Measurements from ENCODE around the gene CRYL1.

CRYL1 gene

DNA sequence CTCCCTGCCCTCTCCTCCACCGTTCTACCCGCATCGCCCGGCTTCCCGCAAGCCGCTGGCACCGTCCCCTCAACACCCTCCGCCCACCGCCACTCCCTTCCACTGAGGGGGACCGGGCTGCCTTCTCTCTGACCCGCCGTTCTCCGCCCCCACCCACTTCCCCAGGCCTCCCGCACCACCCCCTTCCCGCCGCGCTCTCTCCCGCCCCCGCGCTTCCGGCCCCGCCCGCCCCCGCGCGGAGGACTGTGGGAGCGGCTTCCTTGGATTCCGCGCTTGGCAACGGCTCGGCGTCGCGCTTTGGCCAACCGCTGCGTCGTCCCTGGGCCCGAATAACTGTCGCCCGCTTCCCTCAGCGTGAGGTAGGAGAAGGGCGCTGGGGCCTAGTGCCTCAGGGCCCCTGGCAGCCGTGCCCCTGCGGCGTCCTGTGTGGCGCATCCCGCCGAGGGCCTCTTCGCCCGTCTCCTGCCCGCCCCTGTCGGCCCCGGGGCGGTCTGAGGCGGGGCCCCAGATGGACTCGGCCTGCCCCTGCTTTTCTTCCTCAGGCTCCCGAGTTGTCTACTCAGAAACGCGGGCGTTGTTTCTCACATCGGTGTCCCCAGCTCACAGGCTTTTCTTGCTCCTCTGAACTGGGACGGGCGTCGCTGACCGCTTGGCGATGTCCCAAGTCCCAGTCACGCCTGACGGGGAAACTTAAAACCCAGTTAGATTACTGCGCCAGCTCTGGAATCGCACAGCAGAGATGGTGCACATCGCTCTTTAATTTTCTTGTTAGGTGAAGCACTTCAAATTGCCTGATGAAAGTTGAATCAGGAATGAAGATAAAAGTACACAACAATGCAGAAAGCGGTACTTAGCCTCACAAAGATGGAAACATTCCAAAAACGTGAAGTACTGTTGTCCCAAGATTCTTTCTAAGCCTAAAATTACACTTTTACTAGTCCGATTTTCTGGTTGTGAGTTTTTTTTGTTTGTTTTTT is 41.5 kb upstream of the CRYL1 start, which contains the start of gene IFT88:
IFT88 (plus strand) TSS at position 260 of the 977 bp plus-strand sequence. CDS start 7,229 bp downstream, outside the sequence.
- Histone ChIP-seq H3K9me3 (ENCODE audit: control insufficient read depth, insufficient read depth, low read depth, low read length) (no peaks in the 10 kb centered on the region), H3K4me1 (ENCODE audit: control insufficient read depth, insufficient read depth, low read length) (no peaks in the 10 kb centered on the region), H3K4me3 (ENCODE audit: low read depth, low read length) (peak within 1 kb of the TSS; percentile 61), H3K27ac (ENCODE audit: extremely low read depth, low read depth, low read length) (peak within 1 kb of the TSS; percentile 92), H3K36me3 (ENCODE audit: control insufficient read depth in 2 of 2, insufficient read depth in 1 of 2, low read length in 2 of 2) (no peaks in the 10 kb centered on the region)
- ChIA-PET POLR2A (interaction anchor here (0.7 kb wide), 1 partner anchor 263 kb away, joined by 3 read pairs; no protein-coding TSS in a partner anchor), CTCF (interaction anchor here (0.6 kb wide), 2 partner anchors 261 to 405 kb away, joined by 3 read pairs; no protein-coding TSS in a partner anchor)
- TF ChIP-seq ZNF202 (tag by site-specific recombination; IDR thresholded peaks at IDR 0.05; ENCODE audit: borderline replicate concordance) (no peak), SP3 (tag by site-specific recombination; IDR thresholded peaks at IDR 0.05) (peak; percentile 87), ZNF600 (tag by site-specific recombination; IDR thresholded peaks at IDR 0.05) (peak; percentile 60), ZNF394 (tag by site-specific recombination; IDR thresholded peaks at IDR 0.05; ENCODE audit: borderline replicate concordance) (peak; percentile 38; the same call in 1 of the 2 replicates), ZBTB8A (tag by site-specific recombination; IDR thresholded peaks at IDR 0.05) (peak; percentile 98), SCRT2 (tag by site-specific recombination; IDR thresholded peaks at IDR 0.05) (no peak), ZXDB (tag by site-specific recombination; IDR thresholded peaks at IDR 0.05) (peak; percentile 99), ZNF335 (tag by site-specific recombination; conservative IDR thresholded peaks at IDR 0.05) (peak; percentile 87), ZSCAN16 (tag by site-specific recombination; IDR thresholded peaks at IDR 0.05) (no peak), FEZF1 (tag by site-specific recombination; IDR thresholded peaks at IDR 0.05) (no peak), YY2 (tag by site-specific recombination; IDR thresholded peaks at IDR 0.05) (no peak), MZF1 (tag by site-specific recombination; IDR thresholded peaks at IDR 0.05; ENCODE audit: borderline replicate concordance) (peak; percentile 33; the same call in 1 of the 2 replicates), GLIS1 (tag by site-specific recombination; IDR thresholded peaks at IDR 0.05) (peak; percentile 90), ZFHX2 (tag by site-specific recombination; conservative IDR thresholded peaks at IDR 0.05) (peak; percentile 90), ZNF76 (tag by site-specific recombination; IDR thresholded peaks at IDR 0.05; ENCODE audit: borderline replicate concordance, low read depth) (peak; percentile 87), ZNF777 (tag by site-specific recombination; IDR thresholded peaks at IDR 0.05; ENCODE audit: borderline replicate concordance) (no peak), ZNF423 (tag by site-specific recombination; IDR thresholded peaks at IDR 0.05) (peak; percentile 49; the same call in 1 of the 2 replicates), ZNF654 (tag by site-specific recombination; IDR thresholded peaks at IDR 0.05; ENCODE audit: low read depth) (no peak), ZBTB17 (tag by site-specific recombination; IDR thresholded peaks at IDR 0.05) (peak; percentile 94), EGR2 (tag by site-specific recombination; IDR thresholded peaks at IDR 0.05; ENCODE audit: low read depth) (peak; percentile 86), ZNF211 (tag by site-specific recombination; IDR thresholded peaks at IDR 0.05; ENCODE audit: low read depth) (no peak), ZNF548 (tag by site-specific recombination; IDR thresholded peaks at IDR 0.05) (no peak), ZNF138 (tag by site-specific recombination; IDR thresholded peaks at IDR 0.05; ENCODE audit: borderline replicate concordance) (no peak), KLF7 (tag by site-specific recombination; IDR thresholded peaks at IDR 0.05; ENCODE audit: borderline replicate concordance) (no peak), KLF8 (tag by site-specific recombination; IDR thresholded peaks at IDR 0.05) (peak; percentile 74; the same call in 1 of the 2 replicates), ZNF366 (tag by site-specific recombination; conservative IDR thresholded peaks at IDR 0.05) (0 out of 2 replicates have a peak, but pooled peaks have one; percentile 21), ZNF2 (tag by site-specific recombination; IDR thresholded peaks at IDR 0.05) (peak; percentile 69; the same call in 1 of the 2 replicates)
- TF ChIP-seq, protein P1, sequence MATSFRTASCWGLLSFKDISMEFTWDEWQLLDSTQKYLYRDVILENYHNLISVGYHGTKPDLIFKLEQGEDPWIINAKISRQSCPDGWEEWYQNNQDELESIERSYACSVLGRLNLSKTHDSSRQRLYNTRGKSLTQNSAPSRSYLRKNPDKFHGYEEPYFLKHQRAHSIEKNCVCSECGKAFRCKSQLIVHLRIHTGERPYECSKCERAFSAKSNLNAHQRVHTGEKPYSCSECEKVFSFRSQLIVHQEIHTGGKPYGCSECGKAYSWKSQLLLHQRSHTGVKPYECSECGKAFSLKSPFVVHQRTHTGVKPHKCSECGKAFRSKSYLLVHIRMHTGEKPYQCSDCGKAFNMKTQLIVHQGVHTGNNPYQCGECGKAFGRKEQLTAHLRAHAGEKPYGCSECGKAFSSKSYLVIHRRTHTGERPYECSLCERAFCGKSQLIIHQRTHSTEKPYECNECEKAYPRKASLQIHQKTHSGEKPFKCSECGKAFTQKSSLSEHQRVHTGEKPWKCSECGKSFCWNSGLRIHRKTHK (tag by site-specific recombination; IDR thresholded peaks at IDR 0.05): no peak
- TF ChIP-seq, protein P2, sequence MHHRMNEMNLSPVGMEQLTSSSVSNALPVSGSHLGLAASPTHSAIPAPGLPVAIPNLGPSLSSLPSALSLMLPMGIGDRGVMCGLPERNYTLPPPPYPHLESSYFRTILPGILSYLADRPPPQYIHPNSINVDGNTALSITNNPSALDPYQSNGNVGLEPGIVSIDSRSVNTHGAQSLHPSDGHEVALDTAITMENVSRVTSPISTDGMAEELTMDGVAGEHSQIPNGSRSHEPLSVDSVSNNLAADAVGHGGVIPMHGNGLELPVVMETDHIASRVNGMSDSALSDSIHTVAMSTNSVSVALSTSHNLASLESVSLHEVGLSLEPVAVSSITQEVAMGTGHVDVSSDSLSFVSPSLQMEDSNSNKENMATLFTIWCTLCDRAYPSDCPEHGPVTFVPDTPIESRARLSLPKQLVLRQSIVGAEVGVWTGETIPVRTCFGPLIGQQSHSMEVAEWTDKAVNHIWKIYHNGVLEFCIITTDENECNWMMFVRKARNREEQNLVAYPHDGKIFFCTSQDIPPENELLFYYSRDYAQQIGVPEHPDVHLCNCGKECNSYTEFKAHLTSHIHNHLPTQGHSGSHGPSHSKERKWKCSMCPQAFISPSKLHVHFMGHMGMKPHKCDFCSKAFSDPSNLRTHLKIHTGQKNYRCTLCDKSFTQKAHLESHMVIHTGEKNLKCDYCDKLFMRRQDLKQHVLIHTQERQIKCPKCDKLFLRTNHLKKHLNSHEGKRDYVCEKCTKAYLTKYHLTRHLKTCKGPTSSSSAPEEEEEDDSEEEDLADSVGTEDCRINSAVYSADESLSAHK (tag by site-specific recombination; IDR thresholded peaks at IDR 0.05): peak; percentile 67; the same call in 1 of the 2 replicates
- TF ChIP-seq, protein P3, sequence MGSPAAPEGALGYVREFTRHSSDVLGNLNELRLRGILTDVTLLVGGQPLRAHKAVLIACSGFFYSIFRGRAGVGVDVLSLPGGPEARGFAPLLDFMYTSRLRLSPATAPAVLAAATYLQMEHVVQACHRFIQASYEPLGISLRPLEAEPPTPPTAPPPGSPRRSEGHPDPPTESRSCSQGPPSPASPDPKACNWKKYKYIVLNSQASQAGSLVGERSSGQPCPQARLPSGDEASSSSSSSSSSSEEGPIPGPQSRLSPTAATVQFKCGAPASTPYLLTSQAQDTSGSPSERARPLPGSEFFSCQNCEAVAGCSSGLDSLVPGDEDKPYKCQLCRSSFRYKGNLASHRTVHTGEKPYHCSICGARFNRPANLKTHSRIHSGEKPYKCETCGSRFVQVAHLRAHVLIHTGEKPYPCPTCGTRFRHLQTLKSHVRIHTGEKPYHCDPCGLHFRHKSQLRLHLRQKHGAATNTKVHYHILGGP (tag by site-specific recombination; IDR thresholded peaks at IDR 0.05): no peak
- TF ChIP-seq, protein P4, sequence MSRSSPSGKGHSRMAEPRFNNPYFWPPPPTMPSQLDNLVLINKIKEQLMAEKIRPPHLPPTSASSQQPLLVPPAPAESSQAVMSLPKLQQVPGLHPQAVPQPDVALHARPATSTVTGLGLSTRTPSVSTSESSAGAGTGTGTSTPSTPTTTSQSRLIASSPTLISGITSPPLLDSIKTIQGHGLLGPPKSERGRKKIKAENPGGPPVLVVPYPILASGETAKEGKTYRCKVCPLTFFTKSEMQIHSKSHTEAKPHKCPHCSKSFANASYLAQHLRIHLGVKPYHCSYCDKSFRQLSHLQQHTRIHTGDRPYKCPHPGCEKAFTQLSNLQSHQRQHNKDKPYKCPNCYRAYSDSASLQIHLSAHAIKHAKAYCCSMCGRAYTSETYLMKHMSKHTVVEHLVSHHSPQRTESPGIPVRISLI (tag by site-specific recombination; IDR thresholded peaks at IDR 0.05): 0 out of 2 replicates have a peak, but pooled peaks have one; percentile 43
